B cell (primary cell): ENCODE data around the gene TMEM132D.

Experiments
- EZH2 ChIP-seq: IDR thresholded peaks from 2 replicates; pipeline ENCODE4 v1.6.1; 2012; ENCODE audit warnings: borderline replicate concordance, low read depth, mild to moderate bottlenecking, moderate library complexity, low read length; ENCODE audit not compliant: insufficient read depth, poor library complexity, severe bottlenecking
- TF ChIP-seq, protein P1 (sequence below): fragments of 200-600 bp; IDR thresholded peaks from one replicate; pipeline ENCODE4 v1.8.0; 2022; ENCODE audit warnings: antibody characterized with exemption, mild to moderate bottlenecking

DNA sequence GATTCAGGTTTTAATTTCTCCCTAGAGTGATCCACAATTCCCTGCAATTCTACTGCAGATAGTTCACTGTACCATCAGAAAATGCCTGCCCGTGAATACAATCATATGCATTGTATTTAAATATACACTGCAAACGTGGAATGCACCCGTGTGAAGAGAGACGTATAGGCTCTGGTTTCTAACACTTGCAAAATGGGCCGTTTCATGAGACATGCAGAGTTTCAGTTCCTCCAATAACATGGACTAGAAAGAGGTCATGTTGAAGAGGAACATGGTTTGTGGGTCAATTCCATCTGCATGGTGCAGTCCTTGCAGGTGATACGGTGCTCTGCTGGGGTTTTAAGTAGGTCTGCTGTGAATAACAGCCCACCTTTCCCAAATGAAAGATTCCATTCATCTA is 373.3 kb downstream of the TMEM132D start:
- TF ChIP-seq, protein P1, sequence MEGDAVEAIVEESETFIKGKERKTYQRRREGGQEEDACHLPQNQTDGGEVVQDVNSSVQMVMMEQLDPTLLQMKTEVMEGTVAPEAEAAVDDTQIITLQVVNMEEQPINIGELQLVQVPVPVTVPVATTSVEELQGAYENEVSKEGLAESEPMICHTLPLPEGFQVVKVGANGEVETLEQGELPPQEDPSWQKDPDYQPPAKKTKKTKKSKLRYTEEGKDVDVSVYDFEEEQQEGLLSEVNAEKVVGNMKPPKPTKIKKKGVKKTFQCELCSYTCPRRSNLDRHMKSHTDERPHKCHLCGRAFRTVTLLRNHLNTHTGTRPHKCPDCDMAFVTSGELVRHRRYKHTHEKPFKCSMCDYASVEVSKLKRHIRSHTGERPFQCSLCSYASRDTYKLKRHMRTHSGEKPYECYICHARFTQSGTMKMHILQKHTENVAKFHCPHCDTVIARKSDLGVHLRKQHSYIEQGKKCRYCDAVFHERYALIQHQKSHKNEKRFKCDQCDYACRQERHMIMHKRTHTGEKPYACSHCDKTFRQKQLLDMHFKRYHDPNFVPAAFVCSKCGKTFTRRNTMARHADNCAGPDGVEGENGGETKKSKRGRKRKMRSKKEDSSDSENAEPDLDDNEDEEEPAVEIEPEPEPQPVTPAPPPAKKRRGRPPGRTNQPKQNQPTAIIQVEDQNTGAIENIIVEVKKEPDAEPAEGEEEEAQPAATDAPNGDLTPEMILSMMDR: no peak
- no peak for TF ChIP-seq EZH2
